ENCODE data around the gene SLAIN2. TPM values are rescaled to one million over a fixed set of nuclear protein-coding genes. Genes with fewer than 3 reads are reported as not detected.

The SLAIN2 gene
- polyA plus RNA-seq, 4 donors = 59.1 to 72.5 (median 65.4) TPM

Other genes starting within 250 kb of the SLAIN2 start
- 1 to 10 TPM in 3 of 4 donors, under 1 TPM in 1; 0.55 to 3.9 (median 2.3) TPM for gene TXK, start 207.3 kb upstream of the SLAIN2 start, polyA plus RNA-seq (ENCODE audit: insufficient read length in 4 of 4)
- 1 to 10 TPM; 1.6 to 4.3 (median 3.4) TPM for gene TEC, start 71.7 kb upstream of the SLAIN2 start, polyA plus RNA-seq (ENCODE audit: insufficient read length in 4 of 4)
- 1 to 10 TPM in 1 of 4 donors, under 1 TPM in 3; 0.19 to 2.3 (median 0.40) TPM for gene SLC10A4, start 141.8 kb downstream of the SLAIN2 start, polyA plus RNA-seq (ENCODE audit: insufficient read length in 4 of 4)
- under 1 TPM in 1 of 4 donors, not detected in 3; 0.15 TPM for gene ZAR1, start 148.7 kb downstream of the SLAIN2 start, polyA plus RNA-seq (ENCODE audit: insufficient read length in 4 of 4)